ENCODE measurements around the gene SLC6A18.
"Not testable (repeated sequence)": the region's sequence is repeated elsewhere in the genome, so short reads cannot be mapped to it uniquely, and the experiment has no call there.

Gene SLC6A18

GRCh38 chr5:1259806-1260480 lies 34.8 kb downstream of the SLC6A18 start:
- DNase-seq, result no peak

DNA sequence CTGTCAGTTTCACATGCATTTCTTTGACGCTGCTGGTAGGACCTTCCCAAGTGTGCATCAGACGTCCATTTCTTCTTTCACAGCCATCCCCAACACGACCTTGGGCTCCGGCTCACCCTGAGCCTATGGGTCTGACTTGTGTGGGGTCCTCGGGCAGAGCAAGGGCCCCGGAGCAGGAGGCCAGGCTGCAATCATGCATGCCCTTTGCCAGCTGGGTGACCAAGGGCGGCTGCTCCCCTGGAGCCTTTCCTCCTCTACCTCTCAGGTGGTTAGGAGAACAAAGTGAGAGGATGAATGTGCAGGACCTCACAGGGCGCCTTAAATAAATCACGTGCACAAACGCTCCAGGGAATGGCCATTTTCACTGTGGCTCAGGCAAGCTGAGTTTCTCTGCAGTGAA lies 36.5 kb downstream of the SLC6A18 start:
- DNase-seq, result no peak

GRCh38 chr5:1262381-1262780 lies 37.2 kb downstream of the SLC6A18 start:
- DNase-seq, result no peak

DNA sequence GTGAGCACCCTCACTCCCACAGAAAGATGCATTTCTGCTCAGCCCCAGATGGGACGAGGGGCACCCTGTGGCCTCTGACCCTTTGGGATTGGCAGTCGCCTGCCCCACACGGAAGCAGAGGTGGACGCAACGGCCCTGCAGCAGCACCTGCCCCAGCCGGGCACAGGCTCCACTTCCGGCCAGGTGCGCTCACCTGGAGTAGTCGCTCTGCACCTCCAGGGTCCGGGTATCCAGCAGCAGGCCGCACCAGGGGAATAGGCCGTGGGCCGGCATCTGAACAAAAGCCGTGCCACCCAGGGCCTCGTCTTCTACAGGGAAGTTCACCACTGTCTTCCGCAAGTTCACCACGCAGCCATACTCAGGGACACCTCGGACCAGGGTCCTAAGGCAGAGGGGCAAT lies 39.0 kb downstream of the SLC6A18 start:
- DNase-seq, result no peak

DNA sequence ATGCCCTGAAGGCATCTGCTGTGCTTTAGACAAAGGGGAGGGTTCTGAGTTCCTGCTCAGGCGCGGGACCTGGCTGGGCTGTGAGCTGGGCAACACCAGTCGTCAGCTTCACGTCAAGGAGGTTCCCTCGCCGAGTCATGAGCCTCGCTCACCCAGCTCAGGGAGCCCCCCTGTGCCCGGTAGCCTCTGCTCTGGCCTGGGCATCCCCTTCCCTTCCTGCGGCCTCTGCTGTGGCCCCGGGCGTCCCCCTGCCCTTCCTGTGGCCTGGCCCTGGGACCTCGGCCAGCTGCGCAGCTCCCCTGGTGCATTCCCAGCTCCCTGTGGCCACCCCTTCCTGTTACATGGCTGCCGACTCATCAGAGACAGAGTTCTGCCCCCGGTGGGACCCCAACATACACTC lies 39.8 kb downstream of the SLC6A18 start:
- DNase-seq, result no peak

DNA sequence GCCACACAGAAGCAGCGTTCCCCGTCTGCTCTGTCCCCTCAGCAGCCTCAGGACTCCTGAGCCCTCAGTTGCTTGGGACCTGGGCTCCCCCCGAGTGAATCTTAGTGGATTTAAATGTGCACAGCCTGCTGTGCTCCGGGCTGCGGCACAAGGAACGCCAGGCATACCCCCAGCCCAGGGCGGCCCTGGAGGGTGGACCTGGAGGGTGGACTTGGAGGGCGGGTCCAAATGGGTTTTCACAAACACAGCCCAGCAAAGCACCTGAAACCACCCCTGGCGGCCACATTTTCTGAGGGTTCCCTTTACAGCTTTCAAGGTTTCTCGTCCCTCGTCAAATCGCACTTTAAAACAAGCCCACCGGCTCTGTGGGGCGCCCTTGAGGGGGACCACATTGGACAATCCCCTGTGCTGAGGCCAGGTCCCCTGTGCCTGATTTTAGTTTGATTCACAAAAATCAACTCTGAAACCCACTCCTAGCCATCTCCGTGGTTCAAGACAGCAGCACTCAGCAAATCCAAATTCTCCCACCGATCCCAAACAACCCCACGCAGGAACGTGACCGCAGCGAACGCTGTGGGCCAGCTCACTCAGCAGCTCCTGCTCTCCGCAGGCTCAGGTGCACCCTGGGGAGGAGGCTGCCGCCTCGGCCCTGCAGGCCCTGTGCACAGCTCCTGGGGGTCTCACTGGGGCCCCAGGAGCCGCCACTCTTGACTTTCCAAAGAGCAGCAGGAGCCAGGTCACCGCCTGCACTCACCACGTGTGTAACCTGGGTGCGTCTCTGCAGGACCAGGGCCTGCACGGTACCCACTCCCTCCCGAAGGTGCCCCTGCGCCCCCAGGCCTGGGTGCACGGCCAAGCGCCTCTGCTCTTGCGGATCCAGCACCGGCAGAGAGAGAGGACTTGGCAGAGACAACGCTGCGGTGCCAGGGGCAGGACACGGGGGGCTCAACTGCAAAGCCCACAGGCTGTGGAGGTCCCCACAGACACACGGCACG lies 40.6 kb downstream of the SLC6A18 start:
- DNase-seq, result no peak

- DNase-seq, result no peak
These were observed 41.6 kb downstream of the SLC6A18 start for GRCh38 chr5:1266791-1267190.

DNA sequence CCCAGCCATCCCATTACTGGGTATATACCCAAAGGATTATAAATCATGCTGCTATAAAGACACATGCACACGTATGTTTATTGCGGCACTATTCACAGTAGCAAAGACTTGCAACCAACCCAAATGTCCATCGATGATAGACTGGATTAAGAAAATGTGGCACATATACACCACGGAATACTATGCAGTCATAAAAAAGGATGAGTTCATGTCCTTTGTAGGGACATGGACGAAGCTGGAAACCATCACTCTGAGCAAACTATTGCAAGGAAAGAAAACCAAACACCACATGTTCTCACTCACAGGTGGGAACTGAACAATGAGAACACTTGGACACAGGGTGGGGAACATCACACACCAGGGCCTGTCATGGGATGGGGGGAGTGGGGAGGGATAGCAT lies 42.3 kb downstream of the SLC6A18 start:
- not testable (repeated sequence) for DNase-seq

DNA sequence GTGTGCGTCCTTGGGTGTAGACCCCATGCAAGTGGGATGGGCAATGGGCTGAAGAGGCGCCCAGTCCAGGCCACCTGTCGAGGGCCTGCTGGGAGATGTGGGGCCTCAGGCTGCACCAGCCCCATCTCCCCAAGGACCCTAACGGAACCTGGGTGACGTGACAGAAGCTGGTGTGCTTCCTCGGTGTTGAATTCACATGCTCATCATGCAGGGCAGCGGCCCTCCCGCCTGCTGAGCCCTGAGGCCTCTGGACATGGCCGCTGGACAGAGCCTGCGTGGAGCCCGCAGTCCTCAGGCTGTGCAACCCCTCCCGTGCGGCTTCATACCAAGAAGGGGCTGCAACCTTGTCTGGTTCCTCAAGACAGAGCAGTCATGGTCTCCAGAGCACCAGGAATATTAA lies 42.9 kb downstream of the SLC6A18 start:
- no peak for DNase-seq

- no peak for DNase-seq
These were observed 43.5 kb downstream of the SLC6A18 start for GRCh38 chr5:1268666-1269065.

DNA sequence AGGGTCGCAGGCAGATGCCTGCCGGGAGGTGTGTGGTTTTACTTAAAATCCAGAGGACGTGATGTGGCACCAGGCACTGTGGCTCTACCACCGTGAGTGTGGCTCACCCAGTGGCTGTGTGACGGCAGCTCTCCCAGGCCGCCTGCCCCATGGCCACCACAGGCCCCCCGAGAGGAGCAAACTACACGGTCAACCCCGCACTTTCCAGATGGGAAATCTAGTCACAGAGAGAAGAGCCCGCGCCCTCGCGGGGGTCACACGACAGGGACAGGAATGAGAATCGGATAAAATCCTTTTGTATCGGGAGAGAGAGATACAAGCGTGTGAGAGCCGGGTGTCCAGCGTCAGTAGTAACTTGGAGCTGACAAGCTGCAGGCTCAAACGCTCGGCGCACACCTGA lies 45.2 kb downstream of the SLC6A18 start:
- no peak for DNase-seq

DNA sequence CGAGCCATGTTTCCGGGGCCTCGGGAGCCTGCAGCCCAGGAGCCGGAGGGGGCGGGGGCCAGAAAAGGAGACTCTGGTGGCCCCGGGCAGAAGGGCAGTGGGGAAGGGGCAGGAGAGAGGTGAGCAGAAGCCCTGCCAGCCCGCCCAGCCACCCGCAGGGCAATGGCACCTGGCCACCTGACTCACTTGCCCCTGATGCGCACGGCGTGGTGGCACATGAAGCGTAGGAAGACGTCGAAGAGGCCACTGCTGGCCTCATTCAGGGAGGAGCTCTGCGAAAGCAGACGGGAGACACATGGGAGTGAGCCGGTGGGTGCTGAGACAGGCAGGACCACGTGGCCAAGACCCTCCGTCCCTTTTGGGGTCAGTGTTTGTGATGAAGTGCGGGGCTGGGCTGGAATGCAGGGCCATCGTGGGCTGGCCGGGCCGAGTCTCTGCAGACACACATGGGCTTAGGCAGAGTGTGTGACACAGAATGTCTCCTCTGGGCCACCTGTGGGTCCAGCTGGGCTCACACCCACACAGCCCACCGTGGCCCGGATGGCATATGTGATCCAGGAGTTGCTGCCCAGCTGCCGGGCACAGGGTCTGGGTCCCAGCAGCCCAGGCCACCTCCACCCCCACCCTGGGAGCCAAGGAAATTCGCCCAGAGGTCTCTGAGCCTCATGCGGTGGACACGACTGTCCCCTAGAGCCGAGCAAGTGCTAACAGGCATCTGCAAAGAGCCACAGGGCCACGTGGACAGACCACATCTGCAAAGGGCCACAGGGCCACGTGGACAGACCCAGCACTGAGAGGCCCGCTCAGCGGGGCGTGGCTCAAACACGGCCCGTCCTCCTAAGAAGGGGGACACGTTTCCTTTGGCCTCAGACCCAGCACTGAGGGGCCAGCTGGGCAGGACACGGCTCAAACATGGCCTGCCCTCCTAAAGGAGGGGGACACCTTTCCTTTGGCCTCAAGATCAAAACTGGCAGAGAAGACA lies 46.0 kb downstream of the SLC6A18 start:
- DNase-seq, result no peak

- DNase-seq, result no peak
These were observed 47.0 kb downstream of the SLC6A18 start for GRCh38 chr5:1272201-1272600.

DNA sequence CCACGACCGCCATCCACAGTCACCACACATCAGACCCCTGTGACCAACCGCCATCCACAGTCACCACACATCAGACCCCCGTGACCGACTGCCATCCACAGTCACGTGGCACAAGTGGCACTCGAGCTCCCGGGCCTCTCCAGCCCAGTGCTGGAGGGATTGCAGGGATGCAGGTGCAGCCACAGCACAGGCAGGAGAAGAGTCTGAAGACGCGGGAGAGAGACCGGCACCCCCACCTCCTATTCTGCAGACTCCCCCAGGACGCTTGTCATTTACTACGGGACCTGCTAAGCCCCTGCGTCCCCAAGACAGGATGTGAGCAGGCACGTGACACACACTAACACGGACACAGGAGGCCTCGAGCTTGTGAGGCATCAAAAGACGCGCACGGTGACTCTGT lies 48.6 kb downstream of the SLC6A18 start:
- no peak for DNase-seq

DNA sequence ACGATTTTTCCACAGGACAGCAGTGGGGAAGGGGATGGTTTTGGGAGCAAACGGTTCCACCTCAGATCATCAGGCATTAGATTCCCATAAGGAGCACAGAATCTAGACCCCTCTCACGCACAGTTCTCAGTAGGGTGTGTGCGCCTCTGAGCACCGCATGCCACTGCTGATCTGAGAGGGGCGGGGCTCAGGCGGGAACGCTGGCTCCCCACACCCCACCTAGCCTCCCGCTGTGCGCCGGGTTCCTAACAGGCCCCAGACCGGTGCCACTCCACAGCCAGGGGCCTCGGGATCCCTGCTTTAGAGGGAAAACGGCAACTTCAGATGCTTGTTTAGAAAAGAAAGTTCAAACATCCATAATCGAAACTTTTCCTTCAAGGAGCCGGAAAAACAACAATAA lies 49.3 kb downstream of the SLC6A18 start:
- DNase-seq, result no peak

DNA sequence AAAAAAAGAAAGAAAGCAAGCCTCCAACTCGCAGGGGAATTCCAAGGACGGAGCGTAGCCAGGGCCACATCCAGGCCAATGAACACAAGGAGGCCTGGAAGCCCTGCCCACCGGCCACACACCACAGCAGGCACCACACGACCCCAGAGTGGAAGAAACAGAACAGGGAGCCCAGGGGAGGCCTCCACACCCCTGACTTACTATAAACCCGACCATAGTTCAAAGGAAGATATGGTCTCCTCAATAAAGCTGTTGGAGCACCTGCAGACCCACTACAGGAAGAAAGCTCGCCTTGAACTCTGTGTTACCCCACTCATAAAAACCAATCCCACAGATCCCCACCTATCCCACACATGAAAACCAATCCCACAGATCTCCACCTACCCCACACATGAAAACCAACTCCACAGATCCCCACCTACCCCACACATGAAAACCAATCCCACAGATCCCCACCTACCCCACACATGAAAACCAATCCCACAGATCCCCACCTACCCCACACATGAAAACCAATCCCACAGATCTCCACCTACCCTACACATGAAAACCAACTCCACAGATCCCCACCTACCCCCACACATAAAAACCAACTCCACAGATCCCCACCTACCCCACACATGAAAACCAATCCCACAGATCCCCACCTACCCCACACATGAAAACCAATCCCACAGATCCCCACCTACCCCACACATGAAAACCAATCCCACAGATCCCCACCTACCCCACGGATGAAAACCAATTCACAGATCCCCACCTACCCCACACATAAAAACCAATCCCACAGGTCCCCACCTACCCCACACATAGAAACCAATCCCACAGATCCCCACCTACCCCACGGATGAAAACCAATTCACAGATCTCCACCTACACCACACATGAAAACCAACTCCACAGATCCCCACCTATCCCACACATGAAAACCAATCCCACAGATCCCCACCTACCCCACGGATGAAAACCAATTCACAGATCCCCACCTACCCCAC lies 50.5 kb downstream of the SLC6A18 start:
- not testable (repeated sequence) for DNase-seq

DNA sequence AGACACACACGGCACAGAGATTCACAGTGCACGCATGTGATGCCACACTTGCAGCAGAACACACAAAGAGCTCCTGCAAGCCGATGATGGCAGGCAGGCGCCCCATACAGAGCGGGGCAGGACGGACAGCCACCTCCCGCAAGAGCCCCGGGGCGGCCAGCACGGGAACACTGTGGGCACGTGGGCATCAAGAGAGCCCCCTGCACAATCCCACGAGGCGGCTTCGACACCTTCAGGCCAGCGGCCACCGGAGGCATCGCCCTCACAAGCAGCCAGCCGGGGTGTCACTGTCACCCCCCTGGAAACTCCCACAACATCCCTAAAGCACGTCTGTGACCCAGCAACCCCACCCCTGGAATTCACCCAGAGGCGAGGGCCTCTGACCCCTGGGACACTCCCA lies 51.7 kb downstream of the SLC6A18 start:
- no peak for DNase-seq

DNA sequence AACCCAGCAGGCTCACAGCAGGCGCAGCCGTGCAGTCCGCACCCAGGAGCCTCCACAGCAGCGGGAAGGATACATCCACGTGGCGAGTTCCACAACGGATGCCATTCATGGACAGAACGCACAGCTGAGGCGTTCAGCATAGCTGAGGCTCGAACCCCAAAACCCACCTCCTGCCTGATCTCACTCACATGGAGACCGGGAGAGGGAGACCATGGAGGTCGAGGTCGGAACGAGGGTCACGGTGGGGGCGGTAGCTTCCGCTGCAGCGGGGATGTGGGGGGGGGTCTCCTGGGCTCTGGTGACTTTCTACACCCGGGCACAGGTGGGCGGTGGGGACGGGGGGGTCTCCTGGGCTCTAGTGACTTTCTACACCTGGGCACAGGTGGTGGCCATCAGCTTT lies 52.1 kb downstream of the SLC6A18 start:
- DNase-seq, result no peak

- no peak for DNase-seq
These were observed 52.6 kb downstream of the SLC6A18 start for GRCh38 chr5:1277781-1278180.

- no peak for DNase-seq
These were observed 53.0 kb downstream of the SLC6A18 start for GRCh38 chr5:1278216-1278615.

DNA sequence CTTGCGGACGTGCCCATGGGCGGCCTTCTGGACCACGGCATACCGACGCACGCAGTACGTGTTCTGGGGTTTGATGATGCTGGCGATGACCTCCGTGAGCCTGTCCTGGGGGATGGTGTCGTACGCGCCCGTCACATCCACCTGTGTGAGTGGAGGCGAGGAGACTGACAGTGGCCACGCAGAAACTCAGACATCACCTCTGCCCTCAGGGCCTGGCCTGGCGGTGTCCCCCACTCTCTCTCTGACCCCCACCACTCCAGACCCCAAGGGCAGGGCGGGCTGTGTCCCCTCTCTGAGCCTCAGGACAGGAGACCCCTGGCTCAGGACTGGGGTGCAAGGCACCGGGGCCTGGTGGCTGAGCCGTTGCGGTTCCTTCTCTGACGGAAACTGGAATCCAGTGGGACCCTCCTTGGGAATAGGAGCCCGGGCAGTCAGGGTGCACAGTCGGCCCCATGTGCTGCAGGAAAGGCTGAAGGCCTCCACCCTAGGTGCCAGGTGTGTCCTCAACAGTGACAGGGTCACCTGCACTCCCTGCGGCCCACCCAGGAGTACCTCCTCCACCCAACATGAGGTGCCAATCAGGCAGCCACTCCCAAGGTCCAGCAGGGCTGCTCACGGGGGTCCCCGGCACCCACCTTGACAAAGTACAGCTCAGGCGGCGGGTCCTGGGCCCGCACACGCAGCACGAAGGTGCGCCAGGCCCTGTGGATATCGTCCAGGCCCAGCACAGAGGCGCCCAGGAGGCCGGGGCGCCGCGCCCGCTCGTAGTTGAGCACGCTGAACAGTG lies 53.7 kb downstream of the SLC6A18 start:
- DNase-seq, result no peak
